Liver (tissue), 9 donors: ENCODE measurements around the gene CISD1. TPM values are rescaled to one million over a fixed set of nuclear protein-coding genes. Genes with fewer than 3 reads are reported as not detected.

Experiments used
- DNase-seq: peaks from one replicate; pipeline ENCODE4 v3.0.0-alpha.2; 2017; ENCODE audit warnings: low spot score
- H3K27ac ChIP-seq, 2 donors: one replicate each; pipeline ENCODE4 v1.7.0; 2013; ENCODE audit warnings: inconsistent platforms in 2 of 2, low read length in 2 of 2, control low read depth in 1 of 2, low read depth in 1 of 2, mild to moderate bottlenecking in 1 of 2
- H3K27me3 ChIP-seq, 4 donors: one replicate each; pipeline versions ENCODE4 v1.6.1 to v1.7.0; 2013; ENCODE audit warnings: low read length in 3 of 4, inconsistent platforms in 1 of 4, mild to moderate bottlenecking in 1 of 4, moderate library complexity in 1 of 4; ENCODE audit not compliant: control insufficient read depth in 4 of 4, insufficient read depth in 4 of 4
- H3K36me3 ChIP-seq, 4 donors: one replicate each; pipeline versions ENCODE4 v1.6.1 to v1.7.0; 2013; ENCODE audit warnings: low read length in 3 of 4, mild to moderate bottlenecking in 3 of 4, low read depth in 1 of 4, moderate library complexity in 1 of 4; ENCODE audit not compliant: control insufficient read depth in 4 of 4, insufficient read depth in 3 of 4
- H3K4me1 ChIP-seq, 4 donors: one replicate each; pipeline versions ENCODE4 v1.6.1 to v1.7.0; 2013; ENCODE audit warnings: low read length in 3 of 4, mild to moderate bottlenecking in 3 of 4, moderate library complexity in 1 of 4; ENCODE audit not compliant: control insufficient read depth in 4 of 4, insufficient read depth in 4 of 4
- H3K4me3 ChIP-seq, 3 donors: one replicate each; pipeline versions ENCODE4 v1.6.1 to v1.7.0; 2013; ENCODE audit warnings: low read length in 3 of 3, control low read depth in 1 of 3, low read depth in 1 of 3, mild to moderate bottlenecking in 1 of 3
- H3K9ac ChIP-seq, 2 donors: one replicate each; pipeline ENCODE4 v1.7.0; 2013; ENCODE audit warnings: low read length in 2 of 2, mild to moderate bottlenecking in 2 of 2, moderate library complexity in 2 of 2, control low read depth in 1 of 2, low read depth in 1 of 2
- H3K9me3 ChIP-seq, 4 donors: one replicate each; pipeline versions ENCODE4 v1.6.1 to v1.7.0; 2013; ENCODE audit warnings: low read length in 3 of 4; ENCODE audit not compliant: control insufficient read depth in 4 of 4
- ATF3 ChIP-seq: IDR thresholded peaks from 2 replicates; pipeline ENCODE4 v1.6.1; 2016; ENCODE audit warnings: antibody characterized with exemption
- CTCF ChIP-seq: fragments of 150-350 bp; IDR thresholded peaks from 2 replicates; pipeline ENCODE4 v1.5.1; 2017; ENCODE audit warnings: improper control_type of control experiment, low read depth, low read length; ENCODE audit not compliant: missing input control
- FOXA1 ChIP-seq: IDR thresholded peaks from 2 replicates; pipeline ENCODE4 v1.6.1; 2016; ENCODE audit warnings: antibody characterized with exemption
- FOXA2 ChIP-seq: IDR thresholded peaks from 2 replicates; pipeline ENCODE4 v1.6.1; 2016; ENCODE audit warnings: antibody characterized with exemption
- HNF4A ChIP-seq, 2 donors: conservative IDR thresholded peaks; 2 replicates each; pipeline ENCODE4 v1.6.1; 2016; ENCODE audit warnings: antibody characterized with exemption in 2 of 2, mild to moderate bottlenecking in 2 of 2
- HNF4G ChIP-seq: IDR thresholded peaks from 2 replicates; pipeline ENCODE4 v1.6.1; 2016; ENCODE audit warnings: antibody characterized with exemption
- JUND ChIP-seq, 2 donors: IDR thresholded peaks; 2 replicates each; pipeline ENCODE4 v1.6.1; 2016; ENCODE audit warnings: antibody characterized with exemption in 2 of 2
- NR2F2 ChIP-seq: IDR thresholded peaks from 2 replicates; pipeline ENCODE4 v1.6.1; 2016; ENCODE audit warnings: antibody characterized with exemption
- RAD21 ChIP-seq, 2 donors: IDR thresholded peaks; 2 replicates each; pipeline ENCODE4 v1.6.1; 2016; ENCODE audit warnings: antibody characterized with exemption in 2 of 2, mild to moderate bottlenecking in 2 of 2
- REST ChIP-seq: IDR thresholded peaks from 2 replicates; pipeline ENCODE4 v1.6.1; 2016; ENCODE audit warnings: antibody characterized with exemption, mild to moderate bottlenecking
- RXRA ChIP-seq, 2 donors: IDR thresholded peaks; 2 replicates each; pipeline ENCODE4 v1.6.1; 2017 to 2018; ENCODE audit warnings: antibody characterized with exemption in 2 of 2, mild to moderate bottlenecking in 1 of 2
- YY1 ChIP-seq: IDR thresholded peaks from 2 replicates; pipeline ENCODE4 v1.6.1; 2016; ENCODE audit warnings: antibody characterized with exemption, mild to moderate bottlenecking
- WGBS: extraction: QIAGEN DNeasy Blood & Tissue Kit; methylation state at CpG from one replicate; pipeline ENCODE4 v1.1.7; 2013; 5-methylcytosine and 5-hydroxymethylcytosine counted together
- polyA plus RNA-seq, 2 donors: library from polyadenylated mRNA; stranded (reverse) in 1 of 2; unstranded in 1 of 2; fragments of 200-250 nt in 1 of 2; fragments of >200 nt in 1 of 2; fragmentation: Nextera tagmentation in 1 of 2; extraction: Ambion mirVana in 1 of 2; gene quantifications; one replicate each; pipeline versions ENCODE4 v1.2.1 to v1.2.3, GENCODE V29; 2013 to 2015
- total RNA-seq, 2 donors: library from RNA; depleted of rRNA; stranded (reverse); fragments of >200 nt; gene quantifications; one replicate each; pipeline ENCODE4 v1.2.3, GENCODE V29; 2014
- donor health status: healthy.
- donor health status: healthy.
- donor health status: healthy.
- donor health status: healthy.
- donor health status: healthy.

CISD1 gene
- total and polyA plus RNA-seq, 4 donors = 8.5 to 141 (median 15.5) TPM

GRCh38 chr10:58237014-58237834, 31.7 kb upstream of the CISD1 start:
- H3K9ac ChIP-seq = no peak overlapping the region
- H3K27me3 ChIP-seq = no peaks in the 10 kb centered on the region
- no peak for DNase-seq
- H3K4me3 ChIP-seq = no peak overlapping the region
- H3K4me1 ChIP-seq = no peaks in the 10 kb centered on the region
- TF ChIP-seq HNF4G (no peak), FOXA2 (no peak), NR2F2 (no peak), FOXA1 (no peak), REST (no peak), RAD21 (IDR thresholded peaks at IDR 0.05) (no peak), YY1 (no peak), ATF3 (no peak), JUND (IDR thresholded peaks at IDR 0.05) (no peak), CTCF (no peak), RXRA (IDR thresholded peaks at IDR 0.05) (no peak), HNF4A (conservative IDR thresholded peaks at IDR 0.05) (no peak)
- 96% methylated on average over 3 of the region's 3 CpGs for WGBS
- no peak overlapping the region for H3K27ac ChIP-seq
- H3K9me3 ChIP-seq = no peaks in the 10 kb centered on the region
- peaks cover 0 to 3% (median 2%) of the 10 kb centered on the region in 4 donors for H3K36me3 ChIP-seq

- TF ChIP-seq HNF4G (no peak), FOXA1 (no peak)
- H3K9me3 ChIP-seq = no peaks in the 10 kb centered on the region
- H3K36me3 ChIP-seq = peaks cover 0 to 3% (median 2%) of the 10 kb centered on the region in 4 donors
- H3K9ac ChIP-seq = no peak overlapping the region
- WGBS = 90% methylated on average over 5 of the region's 5 CpGs
- no peaks in the 10 kb centered on the region for H3K4me1 ChIP-seq
- no peak for DNase-seq
- H3K4me3 ChIP-seq = no peak overlapping the region
- no peaks in the 10 kb centered on the region for H3K27me3 ChIP-seq
- H3K27ac ChIP-seq = no peak overlapping the region
Observed at GRCh38 chr10:58239561-58240169, 29.3 kb upstream of the CISD1 start.
